ENCODE measurements around the gene SMCP.
A peak's percentile ranks its signal among the peaks of the same experiment; 100 is the strongest.

Gene SMCP

DNA sequence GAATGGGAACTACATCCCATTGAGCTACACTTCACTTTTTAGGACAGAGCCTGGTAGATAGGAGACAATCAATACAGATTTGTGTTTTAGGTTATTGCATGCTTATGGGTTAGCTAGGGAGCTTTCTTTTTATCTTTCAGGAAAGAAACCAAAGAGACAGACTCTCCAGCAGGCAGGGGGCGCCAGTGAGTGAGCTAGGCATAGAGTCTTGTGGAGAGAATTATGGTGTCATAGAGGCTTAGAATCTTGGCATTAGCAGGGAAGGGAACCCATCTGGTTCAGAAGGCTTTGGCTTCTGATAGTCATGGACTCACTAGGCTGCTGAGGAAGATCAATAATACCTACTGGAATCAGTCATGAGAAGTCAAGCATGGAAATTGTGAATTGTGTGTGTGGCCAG is at the start of gene SMCP:
Gene SMCP (plus strand): TSS at position 281 of the 400 bp plus-strand sequence. CDS start 6,101 bp downstream, outside the sequence.
- Mint-ChIP-seq H3K27ac (no peak within 1 kb of the TSS), H3K4me3 (no peak within 1 kb of the TSS), H3K36me3 (no peaks in the 10 kb centered on the region), H3K27me3 (peaks cover under 1% of the 10 kb centered on the region), H3K4me1 (no peaks in the 10 kb centered on the region), H3K9me3 (no peaks in the 10 kb centered on the region)
- DNase-seq: peak; percentile 30
- CTCF ChIA-PET: no interaction called here

DNA sequence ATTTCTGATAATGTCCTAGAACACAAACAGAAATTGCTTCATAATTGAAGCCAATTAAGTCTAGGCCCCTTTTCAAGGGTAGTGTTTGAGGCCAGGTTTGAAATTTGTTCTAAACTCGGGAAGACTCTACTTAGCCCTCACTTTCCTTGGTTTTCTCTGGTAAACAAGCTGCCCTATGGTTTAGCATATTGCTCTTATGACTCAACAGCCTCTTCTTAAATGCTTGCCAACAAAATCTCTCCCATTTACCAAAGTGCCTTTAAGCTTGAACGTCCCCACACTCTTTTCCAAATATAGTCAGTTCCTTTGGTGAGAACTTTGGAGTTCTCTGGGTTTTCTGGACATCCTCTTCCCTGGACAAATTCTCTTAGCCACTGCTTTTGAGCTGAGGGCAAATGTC is 41.3 kb upstream of the SMCP start:
- CTCF ChIA-PET: interaction anchor here (0.7 kb wide), 1 partner anchor 13 kb away, joined by 3 read pairs; no protein-coding TSS in a partner anchor
- Mint-ChIP-seq H3K9me3 (no peaks in the 10 kb centered on the region), H3K27me3 (peaks cover 8% of the 10 kb centered on the region), H3K27ac (no peak overlapping the region), H3K4me3 (no peak overlapping the region), H3K4me1 (no peaks in the 10 kb centered on the region), H3K36me3 (no peaks in the 10 kb centered on the region)
- DNase-seq: no peak

GRCh38 chr1:152842556-152842955 is 35.6 kb upstream of the SMCP start, which contains the start of gene LCE6A:
Gene LCE6A (plus strand): TSS chr1:152842856. CDS start chr1:152843521, 665 bp downstream.
- Mint-ChIP-seq H3K27me3 (peaks cover 10% of the 10 kb centered on the region), H3K27ac (no peak within 1 kb of the TSS), H3K9me3 (no peaks in the 10 kb centered on the region), H3K4me3 (no peak within 1 kb of the TSS), H3K36me3 (no peaks in the 10 kb centered on the region), H3K4me1 (no peaks in the 10 kb centered on the region)
- no peak for DNase-seq
- CTCF ChIA-PET: no interaction called here

- Mint-ChIP-seq H3K4me3 (no peak overlapping the region), H3K36me3 (no peaks in the 10 kb centered on the region), H3K27me3 (no peaks in the 10 kb centered on the region), H3K9me3 (no peaks in the 10 kb centered on the region), H3K4me1 (no peaks in the 10 kb centered on the region), H3K27ac (no peak overlapping the region)
- DNase-seq: no peak
- CTCF ChIA-PET: no interaction called here
Measured at GRCh38 chr1:152855661-152856060, 22.5 kb upstream of the SMCP start.

- no peaks in the 10 kb centered on the region for H3K27me3 Mint-ChIP-seq
- no peak overlapping the region for H3K27ac Mint-ChIP-seq
- no peak overlapping the region for H3K4me3 Mint-ChIP-seq
- H3K36me3 Mint-ChIP-seq: no peaks in the 10 kb centered on the region
- H3K9me3 Mint-ChIP-seq: no peaks in the 10 kb centered on the region
- no peak for DNase-seq
- H3K4me1 Mint-ChIP-seq: no peaks in the 10 kb centered on the region
- CTCF ChIA-PET: interaction anchor here (0.6 kb wide), 1 partner anchor 588 kb away, joined by 3 read pairs; no protein-coding TSS in a partner anchor
Measured at GRCh38 chr1:152858062-152858461, 20.1 kb upstream of the SMCP start.

- H3K36me3 Mint-ChIP-seq: no peaks in the 10 kb centered on the region
- H3K27me3 Mint-ChIP-seq: no peaks in the 10 kb centered on the region
- no peaks in the 10 kb centered on the region for H3K4me1 Mint-ChIP-seq
- H3K4me3 Mint-ChIP-seq: no peak within 1 kb of the TSS
- no peaks in the 10 kb centered on the region for H3K9me3 Mint-ChIP-seq
- CTCF ChIA-PET: no interaction called here
- DNase-seq: no peak
- no peak within 1 kb of the TSS for H3K27ac Mint-ChIP-seq
Measured at GRCh38 chr1:152859696-152860095, 18.4 kb upstream of the SMCP start, which contains the start of gene LCE7A. Gene LCE7A (plus strand): TSS chr1:152859996. CDS start chr1:152860698, 702 bp downstream.

DNA sequence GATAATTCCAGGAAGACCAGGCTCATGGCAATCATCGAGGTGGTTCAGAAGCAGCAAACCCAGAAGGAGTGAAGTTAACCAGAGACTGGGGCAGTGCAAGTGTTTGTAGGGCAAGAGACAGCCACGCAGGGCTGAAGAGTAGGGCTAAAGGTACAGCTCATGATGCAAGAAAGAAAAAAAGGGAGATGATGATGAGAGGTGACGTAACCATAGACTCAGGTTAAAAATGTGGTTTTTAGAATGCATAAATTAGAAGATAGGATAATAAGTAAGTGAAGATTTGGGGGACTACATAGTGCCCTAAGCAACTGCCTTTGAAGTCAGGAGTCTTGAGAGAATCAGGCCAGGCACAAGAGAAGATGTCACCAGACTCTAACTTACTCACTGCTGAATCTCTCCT is 18.0 kb upstream of the SMCP start:
- CTCF ChIA-PET: no interaction called here
- H3K9me3 Mint-ChIP-seq: no peaks in the 10 kb centered on the region
- H3K4me1 Mint-ChIP-seq: no peaks in the 10 kb centered on the region
- H3K27ac Mint-ChIP-seq: no peak overlapping the region
- H3K36me3 Mint-ChIP-seq: no peaks in the 10 kb centered on the region
- DNase-seq: no peak
- no peaks in the 10 kb centered on the region for H3K27me3 Mint-ChIP-seq
- no peak overlapping the region for H3K4me3 Mint-ChIP-seq

DNA sequence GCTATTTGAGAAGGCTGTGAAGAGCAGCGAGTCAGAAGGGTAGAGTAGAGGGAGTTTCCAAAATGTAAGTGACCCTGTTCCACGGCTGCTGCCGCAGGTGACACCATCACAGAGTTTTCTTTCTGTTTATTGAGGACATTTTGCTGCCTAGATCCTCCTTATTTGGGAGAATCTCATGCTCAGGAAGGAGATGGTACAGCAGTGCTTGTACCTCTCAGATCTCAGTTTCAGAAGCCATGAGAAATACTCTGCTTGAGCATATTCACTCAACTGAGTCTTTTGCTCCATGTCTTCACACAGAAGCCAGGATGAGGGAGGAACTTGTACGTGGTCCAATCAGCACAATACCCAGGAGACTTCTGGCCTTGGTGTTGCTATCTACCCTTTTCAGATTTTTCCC is 16.7 kb upstream of the SMCP start:
- no peak overlapping the region for H3K4me3 Mint-ChIP-seq
- CTCF ChIA-PET: no interaction called here
- no peaks in the 10 kb centered on the region for H3K9me3 Mint-ChIP-seq
- no peak for DNase-seq
- H3K4me1 Mint-ChIP-seq: no peaks in the 10 kb centered on the region
- no peaks in the 10 kb centered on the region for H3K27me3 Mint-ChIP-seq
- no peaks in the 10 kb centered on the region for H3K36me3 Mint-ChIP-seq
- H3K27ac Mint-ChIP-seq: no peak overlapping the region

GRCh38 chr1:152864443-152864842 is 13.7 kb upstream of the SMCP start:
- no peak overlapping the region for H3K27ac Mint-ChIP-seq
- H3K9me3 Mint-ChIP-seq: no peaks in the 10 kb centered on the region
- H3K4me1 Mint-ChIP-seq: no peaks in the 10 kb centered on the region
- CTCF ChIA-PET: no interaction called here
- no peaks in the 10 kb centered on the region for H3K36me3 Mint-ChIP-seq
- DNase-seq: no peak
- no peak overlapping the region for H3K4me3 Mint-ChIP-seq
- H3K27me3 Mint-ChIP-seq: no peaks in the 10 kb centered on the region

- no peak overlapping the region for H3K4me3 Mint-ChIP-seq
- no peaks in the 10 kb centered on the region for H3K9me3 Mint-ChIP-seq
- no peak for DNase-seq
- no peak overlapping the region for H3K27ac Mint-ChIP-seq
- H3K27me3 Mint-ChIP-seq: no peaks in the 10 kb centered on the region
- no peaks in the 10 kb centered on the region for H3K4me1 Mint-ChIP-seq
- H3K36me3 Mint-ChIP-seq: no peaks in the 10 kb centered on the region
- CTCF ChIA-PET: no interaction called here
Measured at GRCh38 chr1:152866321-152866720, 11.8 kb upstream of the SMCP start.

DNA sequence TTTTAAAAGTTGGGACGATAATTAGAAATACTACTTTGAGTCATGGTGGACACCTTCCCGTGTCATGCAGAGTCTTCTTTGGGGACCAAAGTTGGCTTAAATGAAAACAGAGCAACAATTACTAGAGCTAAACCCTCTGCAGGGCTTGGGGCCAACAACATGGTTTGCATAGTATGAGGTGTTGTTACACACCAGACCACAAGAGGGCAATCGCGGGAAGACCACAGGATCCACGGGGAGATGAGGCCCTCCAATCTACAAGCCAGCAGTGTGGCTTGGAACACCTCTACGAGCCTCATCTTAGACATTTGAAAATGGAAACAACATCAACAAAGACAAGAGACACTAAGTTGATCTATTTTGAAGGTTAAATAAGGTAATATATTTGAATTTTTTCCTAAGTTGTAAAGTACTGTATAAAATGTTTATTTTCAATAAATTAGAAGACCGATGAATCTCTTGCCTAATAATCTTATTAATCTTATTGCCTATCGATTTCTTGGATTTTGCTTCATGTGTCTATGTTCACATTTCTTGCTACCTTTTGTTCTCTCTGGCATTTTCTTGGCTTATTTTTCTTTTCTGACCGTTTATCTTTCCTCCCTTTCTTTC is 8.2 kb upstream of the SMCP start:
- no peaks in the 10 kb centered on the region for H3K9me3 Mint-ChIP-seq
- H3K4me3 Mint-ChIP-seq: no peak overlapping the region
- no peaks in the 10 kb centered on the region for H3K4me1 Mint-ChIP-seq
- H3K27ac Mint-ChIP-seq: no peak overlapping the region
- peak; percentile 69 for DNase-seq
- CTCF ChIA-PET: interaction anchor here (0.6 to 2.0 kb wide), 5 partner anchors 20 to 353 kb away, joined by 3 to 5 read pairs (median 3); partner anchors contain the start of genes LCE2A and LELP1
- H3K36me3 Mint-ChIP-seq: no peaks in the 10 kb centered on the region
- H3K27me3 Mint-ChIP-seq: no peaks in the 10 kb centered on the region

DNA sequence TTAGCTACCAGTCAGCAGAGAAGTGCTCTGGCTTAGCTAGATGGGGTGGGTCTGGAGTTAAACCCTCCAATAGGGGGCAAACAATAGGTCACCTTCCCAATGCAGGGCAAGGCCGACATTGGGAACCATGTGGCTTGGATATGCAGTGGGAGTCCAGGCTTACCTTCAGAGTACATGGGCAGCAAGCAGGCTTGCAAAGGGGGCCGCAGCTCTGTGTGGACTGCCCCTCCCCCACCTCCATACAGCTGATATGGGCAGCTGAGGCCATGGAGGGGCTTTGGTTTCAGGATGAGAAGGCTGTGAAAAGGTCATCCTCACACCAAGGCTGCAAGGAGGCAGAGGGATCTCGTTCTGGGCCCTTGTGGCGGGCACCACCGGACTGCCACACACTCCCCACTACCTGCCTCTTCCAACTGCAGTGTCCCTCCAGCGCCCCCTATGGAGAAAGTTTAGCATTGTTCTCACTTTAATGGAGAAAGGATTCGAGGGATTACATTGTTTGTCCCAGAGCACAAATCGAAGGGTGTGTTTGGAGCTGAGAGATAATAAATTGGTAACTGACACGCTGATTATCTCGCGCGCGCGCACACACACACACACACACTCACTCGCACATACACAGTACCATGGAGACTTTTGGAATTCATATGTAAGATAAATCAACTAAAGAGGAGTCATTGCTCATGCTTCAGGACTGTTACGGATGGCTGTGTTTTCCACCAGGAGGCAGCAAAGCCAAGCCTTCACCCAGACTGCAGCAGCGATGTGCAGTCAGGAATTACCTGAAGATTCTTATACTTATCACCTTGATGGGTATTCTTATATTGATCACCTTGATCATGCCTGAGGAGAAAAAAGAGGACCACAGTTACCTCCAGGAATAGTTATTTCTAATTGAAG is 7.0 kb upstream of the SMCP start:
- no peak overlapping the region for H3K27ac Mint-ChIP-seq
- H3K36me3 Mint-ChIP-seq: no peaks in the 10 kb centered on the region
- no peak for DNase-seq
- CTCF ChIA-PET: interaction anchor here (1.0 to 2.0 kb wide), 4 partner anchors 173 to 406 kb away, joined by 3 to 5 read pairs (median 3); partner anchors contain the start of genes LCE2A and LELP1
- H3K27me3 Mint-ChIP-seq: no peaks in the 10 kb centered on the region
- H3K4me1 Mint-ChIP-seq: no peaks in the 10 kb centered on the region
- no peaks in the 10 kb centered on the region for H3K9me3 Mint-ChIP-seq
- H3K4me3 Mint-ChIP-seq: no peak overlapping the region

DNA sequence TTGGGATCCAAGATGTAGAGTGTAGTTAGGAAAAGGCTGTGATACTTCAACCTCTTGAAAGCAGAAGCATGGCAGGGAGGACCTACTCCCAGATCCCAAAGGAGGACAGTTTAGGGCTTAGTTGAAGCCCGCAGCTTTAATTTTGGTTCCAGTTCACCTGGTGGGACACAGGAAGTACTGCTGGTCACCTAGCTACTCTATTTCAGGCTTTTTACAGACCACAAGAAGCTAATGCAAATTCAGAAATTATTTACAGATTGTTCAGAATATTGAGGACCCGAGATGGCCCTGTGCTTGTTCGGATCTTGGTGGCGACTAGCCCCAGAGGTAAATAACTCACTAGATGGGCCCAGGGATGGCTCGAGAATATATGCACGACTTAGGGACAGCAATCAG is 6.4 kb upstream of the SMCP start:
- H3K27ac Mint-ChIP-seq: no peak overlapping the region
- CTCF ChIA-PET: interaction anchor here (1.0 kb wide), 1 partner anchor 406 kb away, joined by 3 read pairs; no protein-coding TSS in a partner anchor
- no peaks in the 10 kb centered on the region for H3K4me1 Mint-ChIP-seq

DNA sequence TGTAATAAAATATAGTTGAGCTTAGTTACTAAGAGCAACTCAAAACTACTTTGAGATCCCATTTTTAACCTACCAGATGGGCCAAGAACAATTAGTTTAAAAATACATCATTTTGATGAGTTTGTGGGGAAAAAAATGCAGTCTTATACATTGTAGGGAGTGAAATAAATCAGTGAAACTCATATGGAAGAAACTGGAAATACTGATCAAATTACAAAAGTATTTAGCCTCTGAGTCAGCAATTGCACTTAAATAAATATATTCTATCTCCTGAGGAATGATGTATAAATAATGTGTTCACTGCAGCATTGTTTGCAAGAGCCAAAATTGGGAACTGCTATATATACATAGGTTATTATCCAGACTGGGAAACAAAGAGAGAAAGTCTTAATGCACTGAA is 4.6 kb upstream of the SMCP start:
- H3K27ac Mint-ChIP-seq: no peak overlapping the region
- H3K4me1 Mint-ChIP-seq: no peaks in the 10 kb centered on the region
- H3K36me3 Mint-ChIP-seq: no peaks in the 10 kb centered on the region
- CTCF ChIA-PET: no interaction called here
- no peaks in the 10 kb centered on the region for H3K27me3 Mint-ChIP-seq
- DNase-seq: no peak
- no peak overlapping the region for H3K4me3 Mint-ChIP-seq
- no peaks in the 10 kb centered on the region for H3K9me3 Mint-ChIP-seq

More for the DNA sequence above, 6.4 kb upstream of the SMCP start:
- H3K27me3 Mint-ChIP-seq: no peaks in the 10 kb centered on the region
- no peaks in the 10 kb centered on the region for H3K9me3 Mint-ChIP-seq
- no peaks in the 10 kb centered on the region for H3K36me3 Mint-ChIP-seq
- DNase-seq: no peak
- H3K4me3 Mint-ChIP-seq: no peak overlapping the region

DNA sequence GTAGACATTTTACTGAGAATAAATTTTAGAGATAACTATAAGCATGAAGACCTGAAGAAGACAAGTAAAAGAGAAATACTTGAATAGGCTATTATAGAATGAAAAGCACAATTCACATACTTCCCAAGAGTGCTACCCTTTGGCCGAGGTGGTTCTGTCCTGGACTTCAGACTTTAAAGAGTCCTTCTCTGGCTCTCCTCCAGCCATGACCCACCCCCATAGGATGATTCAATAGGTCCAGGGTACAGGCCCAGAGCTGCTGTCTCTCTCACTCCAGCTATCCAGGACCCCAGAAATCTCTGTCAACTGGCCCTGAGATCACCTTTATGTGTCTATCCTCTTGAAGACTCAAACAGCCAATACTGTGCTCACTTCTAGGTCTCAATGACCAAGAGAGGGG is 1.3 kb upstream of the SMCP start:
- H3K27ac Mint-ChIP-seq: no peak overlapping the region
- CTCF ChIA-PET: no interaction called here
- no peaks in the 10 kb centered on the region for H3K4me1 Mint-ChIP-seq
- no peaks in the 10 kb centered on the region for H3K9me3 Mint-ChIP-seq
- H3K4me3 Mint-ChIP-seq: no peak overlapping the region
- no peaks in the 10 kb centered on the region for H3K27me3 Mint-ChIP-seq
- no peaks in the 10 kb centered on the region for H3K36me3 Mint-ChIP-seq
- DNase-seq: no peak
